Non-pigmented ciliary epithelial cell (primary cell): ENCODE data around the gene RHPN2.

ENCODE experiments used
- DNase-seq: peaks from one replicate; pipeline ENCODE4 v3.0.0-alpha.2; 2010; ENCODE audit warnings: low read depth

The RHPN2 gene

GRCh38 chr19:33064792-33065550 lies at the start of gene RHPN2:
RHPN2 (minus strand) TSS chr19:33064888; CDS start chr19:33064852, 36 bp downstream.
- DNase-seq: no peak

DNA sequence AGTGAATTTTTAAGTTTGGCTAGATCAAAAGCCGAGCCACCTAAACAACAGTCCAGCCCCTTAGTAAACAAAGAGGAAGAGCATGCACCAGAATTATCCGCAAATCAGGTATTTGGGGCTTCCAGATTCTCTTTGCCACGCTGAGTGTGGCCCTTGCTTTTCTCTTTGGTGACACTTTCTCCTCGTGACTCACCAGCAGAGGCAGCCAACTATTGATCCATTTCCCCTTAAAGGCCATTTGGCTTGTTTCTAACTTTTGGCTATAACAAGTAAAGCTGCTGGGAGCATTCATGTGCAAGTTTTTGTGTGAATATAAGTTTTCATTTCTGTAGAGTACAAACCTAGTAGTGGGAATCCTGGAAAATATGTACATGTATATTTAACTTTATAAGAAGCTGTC lies 49.6 kb upstream of the RHPN2 start:
- no peak for DNase-seq

DNA sequence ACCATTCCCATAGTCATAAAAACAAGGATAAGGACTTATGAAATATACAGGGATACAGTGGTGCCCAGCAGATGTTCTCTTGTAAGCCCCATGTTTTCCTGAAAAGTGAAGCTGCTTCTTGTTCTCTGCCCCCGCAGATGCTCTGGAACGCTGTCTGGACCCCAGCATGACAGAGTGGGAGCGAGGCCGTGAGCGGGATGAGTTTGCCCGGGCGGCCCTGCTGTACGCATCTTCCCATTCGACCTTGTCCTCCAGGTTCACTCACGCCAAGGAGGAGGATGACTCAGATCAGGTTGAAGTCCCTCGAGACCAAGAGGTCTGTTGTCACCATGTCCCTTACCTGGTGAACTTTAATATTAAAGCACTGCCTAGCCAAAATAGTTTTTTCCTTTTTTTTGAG lies 46.9 kb upstream of the RHPN2 start:
- DNase-seq: no peak

- peak; percentile 65 for DNase-seq
Measured at GRCh38 chr19:33110137-33110910, 45.6 kb upstream of the RHPN2 start.

DNA sequence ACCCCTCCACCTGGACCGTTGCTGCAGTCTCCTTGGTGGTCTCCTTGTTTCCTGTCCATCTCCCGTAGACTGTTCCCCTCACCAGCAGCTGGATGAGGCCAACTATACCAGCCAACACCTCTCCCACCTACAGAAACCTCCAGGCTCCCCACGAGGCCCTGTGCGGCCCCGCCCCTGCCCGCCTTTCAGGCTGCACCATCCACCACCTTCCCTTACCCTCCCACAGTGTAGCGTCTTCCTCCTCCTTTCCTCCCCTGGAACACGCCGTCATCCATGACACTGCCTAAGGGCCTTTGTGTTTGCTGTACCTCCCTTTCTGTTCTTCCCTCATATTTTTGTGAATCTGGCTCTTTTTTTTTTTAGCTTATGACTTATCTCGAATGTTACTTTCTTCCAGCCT lies 43.5 kb upstream of the RHPN2 start:
- DNase-seq: no peak

GRCh38 chr19:33102893-33103292 lies 38.2 kb upstream of the RHPN2 start:
- no peak for DNase-seq

DNA sequence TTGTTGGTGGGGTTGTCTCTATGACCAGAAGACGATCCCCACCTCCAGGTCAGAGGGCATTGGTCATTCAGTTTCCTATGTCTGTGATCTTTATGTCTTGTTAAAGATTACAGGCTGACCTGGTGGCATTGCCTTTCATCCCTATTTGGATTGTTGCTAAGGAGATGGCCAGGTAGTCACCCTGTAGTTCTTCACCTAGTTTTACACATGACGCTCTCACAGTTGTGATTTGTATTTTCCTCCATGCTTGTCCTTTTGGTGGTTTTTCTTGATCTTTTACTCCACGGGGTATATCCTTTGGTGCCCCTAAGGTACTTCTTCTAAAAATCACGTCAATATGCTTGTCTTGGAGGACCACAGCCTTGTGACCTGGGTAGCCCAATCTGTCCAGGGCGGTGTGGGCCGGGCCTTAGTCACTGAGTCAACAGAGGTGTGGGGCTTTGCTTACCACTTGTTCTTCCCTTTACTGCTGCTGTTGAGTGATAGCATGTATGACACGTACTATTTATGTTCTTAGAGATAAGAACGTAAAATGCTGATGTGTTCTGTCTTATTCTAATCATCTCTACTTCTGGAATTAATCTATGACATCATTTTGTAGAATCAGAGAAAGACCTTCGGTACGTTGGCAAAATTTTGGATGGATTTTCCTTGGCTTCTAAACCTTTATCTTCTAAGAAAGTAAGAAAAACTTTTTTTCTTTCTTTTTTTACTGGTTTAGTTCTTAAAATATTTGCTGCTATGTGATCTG lies 36.4 kb upstream of the RHPN2 start:
- DNase-seq: no peak

GRCh38 chr19:33098055-33098534 lies 33.4 kb upstream of the RHPN2 start:
- no peak for DNase-seq

DNA sequence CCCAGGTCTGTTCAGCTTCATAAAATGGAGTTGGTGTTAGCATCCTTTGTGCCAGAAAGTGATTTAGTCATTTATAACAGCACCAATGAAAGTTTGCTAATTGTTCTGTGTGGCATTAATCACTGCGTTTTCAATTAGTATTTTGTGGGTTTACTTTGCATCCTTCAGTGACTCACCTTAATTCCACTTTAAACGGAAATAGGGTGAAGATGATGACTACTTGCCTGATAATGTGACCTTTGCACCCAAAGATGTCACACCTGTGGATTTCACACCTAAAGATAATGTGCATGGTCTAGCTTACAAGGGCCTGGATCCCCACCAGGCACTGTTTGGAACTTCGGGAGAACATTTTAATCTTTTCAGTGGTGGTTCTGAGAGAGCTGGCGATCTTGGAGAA lies 31.3 kb upstream of the RHPN2 start:
- DNase-seq: no peak

GRCh38 chr19:33094436-33095067 lies 29.9 kb upstream of the RHPN2 start:
- DNase-seq: no peak

- no peak for DNase-seq
Measured at GRCh38 chr19:33093420-33094210, 28.9 kb upstream of the RHPN2 start.

GRCh38 chr19:33090179-33090578 lies 25.5 kb upstream of the RHPN2 start:
- no peak for DNase-seq

GRCh38 chr19:33089010-33089409 lies 24.3 kb upstream of the RHPN2 start:
- no peak for DNase-seq

DNA sequence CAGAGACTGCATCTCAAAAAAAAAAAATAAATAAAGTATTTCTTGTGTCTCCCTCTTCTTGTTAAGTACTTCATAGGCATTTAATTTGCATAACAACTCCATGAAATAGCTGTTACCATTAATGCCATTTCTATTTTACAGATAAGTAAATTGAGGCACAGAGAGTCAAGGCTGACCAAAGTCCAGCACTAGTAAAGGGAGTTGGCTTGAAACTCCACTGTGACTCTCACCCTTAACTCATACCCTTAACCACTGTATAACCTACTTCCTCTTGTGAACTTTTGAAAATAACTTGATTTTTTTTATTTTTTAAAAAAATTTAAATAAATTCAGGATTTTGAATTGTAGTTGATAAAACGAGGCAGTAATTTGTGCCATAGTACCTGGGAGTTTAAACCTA lies 22.3 kb upstream of the RHPN2 start:
- DNase-seq: no peak

DNA sequence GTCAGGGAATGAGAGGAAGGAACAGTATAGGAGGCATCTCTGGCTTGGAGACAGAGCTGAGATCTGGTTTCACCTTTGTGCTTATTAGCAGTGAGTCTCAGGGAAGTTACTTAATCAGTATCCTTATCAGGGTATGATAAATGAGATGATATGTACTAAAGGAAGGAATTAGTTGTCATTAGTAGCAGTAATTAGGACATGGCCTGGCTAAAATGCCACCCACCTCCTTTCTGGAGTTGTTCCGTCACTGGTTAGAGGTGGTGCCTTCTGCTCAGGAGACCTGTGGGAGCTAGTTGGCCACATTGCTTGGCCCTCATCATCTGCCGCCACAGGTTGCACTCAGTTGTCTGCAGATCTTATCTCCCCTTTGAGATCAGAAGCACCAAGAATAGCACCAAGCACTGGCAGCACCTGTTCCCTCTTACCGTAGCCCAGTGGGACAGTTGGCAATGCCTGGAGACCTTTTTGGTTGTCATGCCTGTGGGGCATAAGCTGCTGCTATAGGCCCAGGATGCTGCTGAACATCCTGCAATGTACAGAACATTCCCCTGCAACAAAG lies 21.0 kb upstream of the RHPN2 start:
- DNase-seq: no peak

DNA sequence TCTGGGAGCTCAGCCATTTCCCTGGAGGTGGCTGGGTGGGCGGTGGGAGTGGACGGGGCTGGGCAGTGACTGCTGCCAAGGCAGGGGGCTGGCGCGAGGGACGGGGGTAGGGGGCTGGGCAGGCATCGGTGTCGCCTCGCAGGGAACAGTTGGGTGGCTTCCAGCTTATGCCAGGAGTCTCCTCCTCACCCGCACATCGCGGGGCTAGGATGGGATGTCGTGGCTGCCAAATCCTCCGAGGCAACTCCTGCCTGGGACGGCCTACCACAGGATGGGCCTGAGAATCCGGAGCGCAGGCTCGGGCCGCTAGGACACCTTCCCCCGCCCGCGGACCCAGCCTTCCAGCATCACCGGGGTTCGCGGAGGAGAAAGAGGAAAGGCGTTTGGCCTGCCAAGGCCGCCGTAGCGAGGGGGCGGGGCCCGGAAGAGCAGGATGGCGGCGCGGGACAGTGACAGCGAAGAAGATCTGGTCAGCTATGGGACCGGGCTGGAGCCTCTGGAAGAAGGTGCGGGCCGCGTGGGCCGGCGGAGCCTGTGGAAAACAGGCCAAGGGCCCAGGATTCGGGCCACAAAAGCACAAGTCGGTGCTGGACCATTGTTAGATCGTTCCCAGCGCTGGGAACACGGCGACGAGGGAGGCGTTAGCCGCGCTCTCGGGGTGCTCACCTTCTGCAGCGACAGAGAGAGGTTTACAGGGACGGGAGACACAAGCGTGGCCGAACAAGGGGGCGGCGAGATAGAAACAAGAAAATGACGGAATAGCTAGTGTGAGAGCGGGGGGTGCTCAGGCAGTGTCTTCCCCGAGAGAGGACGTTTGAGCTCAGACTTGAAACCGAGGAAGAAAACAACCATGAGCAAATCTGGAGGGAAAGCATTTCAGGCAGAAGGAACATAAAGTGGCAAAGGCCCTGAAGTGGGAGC lies 16.3 kb upstream of the RHPN2 start, which contains the start of gene GPATCH1:
TSS of gene GPATCH1 (plus strand) at position 421 of the 921 bp plus-strand sequence. CDS start at position 434, 13 bp downstream.
- DNase-seq: no peak

- DNase-seq: no peak
Measured at GRCh38 chr19:33075519-33075918, 10.8 kb upstream of the RHPN2 start.

DNA sequence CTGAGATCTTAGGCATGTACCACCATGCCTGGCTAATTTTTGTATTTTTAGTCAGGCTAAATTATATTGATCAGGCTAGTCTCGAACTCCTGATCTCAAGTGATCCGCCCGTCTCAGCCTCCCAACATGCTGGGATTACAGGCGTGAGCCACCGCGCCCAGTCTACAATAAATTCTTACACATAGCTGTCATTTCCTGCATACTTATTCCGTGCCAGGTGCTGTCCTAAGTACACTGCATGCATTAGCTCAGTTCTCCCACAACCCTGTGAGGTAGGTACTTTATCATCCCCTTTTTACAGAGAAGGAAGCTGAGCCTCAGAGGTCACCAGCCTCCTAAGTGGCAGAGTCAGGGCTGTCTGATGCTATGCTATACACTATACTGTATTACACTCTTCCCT lies 7.2 kb upstream of the RHPN2 start:
- no peak for DNase-seq

GRCh38 chr19:33067121-33067520 lies 2.4 kb upstream of the RHPN2 start:
- DNase-seq: no peak

GRCh38 chr19:33066543-33066942 lies 1.9 kb upstream of the RHPN2 start:
- DNase-seq: no peak
